Panc1 (cell line): ENCODE results near the gene STOX2.

Experiments
- POLR2AphosphoS5 ChIP-seq: IDR thresholded peaks from 2 replicates; pipeline ENCODE4 v1.6.1; 2012; ENCODE audit warnings: mild to moderate bottlenecking, low read depth, low read length, moderate library complexity
- SIN3A ChIP-seq: IDR thresholded peaks from 2 replicates; pipeline ENCODE4 v1.6.1; 2012; ENCODE audit warnings: low read depth, mild to moderate bottlenecking, low read length, moderate library complexity, borderline replicate concordance; ENCODE audit not compliant: insufficient read depth
- TF ChIP-seq, protein P1 (sequence below): fragments of 450-650 bp; IDR thresholded peaks from 2 replicates; pipeline ENCODE4 v1.5.1; 2017; ENCODE audit warnings: mild to moderate bottlenecking
- TF ChIP-seq, protein P2 (sequence below), 2 experiments: IDR thresholded peaks; 2 replicates each; pipeline ENCODE4 v1.6.1; 2011 to 2012; ENCODE audit warnings: low read depth in 2 of 2, control low read depth in 1 of 2, low read length in 1 of 2, mild to moderate bottlenecking in 1 of 2, moderate library complexity in 1 of 2; ENCODE audit not compliant: insufficient read depth in 1 of 2

DNA sequence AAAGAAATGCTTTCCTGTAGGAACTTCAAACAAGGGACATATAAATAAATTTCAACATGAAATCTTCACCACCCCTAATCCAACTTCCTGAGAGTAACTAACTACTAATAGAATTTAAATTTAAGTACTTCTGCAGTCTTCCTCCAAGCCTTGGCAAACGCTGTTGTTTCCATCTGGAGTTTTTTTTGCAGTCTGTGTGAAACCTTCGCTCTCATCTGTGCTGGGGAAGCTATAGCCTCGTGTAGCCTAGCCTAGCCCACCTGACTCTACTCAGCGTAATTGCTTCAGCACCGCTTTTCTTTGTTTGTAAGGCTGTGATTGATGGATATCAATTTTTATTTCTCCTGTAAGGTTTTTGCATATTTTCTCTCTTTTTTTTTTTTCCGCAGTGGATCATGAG lies 30.9 kb downstream of the STOX2 start:
- TF ChIP-seq, protein P1, sequence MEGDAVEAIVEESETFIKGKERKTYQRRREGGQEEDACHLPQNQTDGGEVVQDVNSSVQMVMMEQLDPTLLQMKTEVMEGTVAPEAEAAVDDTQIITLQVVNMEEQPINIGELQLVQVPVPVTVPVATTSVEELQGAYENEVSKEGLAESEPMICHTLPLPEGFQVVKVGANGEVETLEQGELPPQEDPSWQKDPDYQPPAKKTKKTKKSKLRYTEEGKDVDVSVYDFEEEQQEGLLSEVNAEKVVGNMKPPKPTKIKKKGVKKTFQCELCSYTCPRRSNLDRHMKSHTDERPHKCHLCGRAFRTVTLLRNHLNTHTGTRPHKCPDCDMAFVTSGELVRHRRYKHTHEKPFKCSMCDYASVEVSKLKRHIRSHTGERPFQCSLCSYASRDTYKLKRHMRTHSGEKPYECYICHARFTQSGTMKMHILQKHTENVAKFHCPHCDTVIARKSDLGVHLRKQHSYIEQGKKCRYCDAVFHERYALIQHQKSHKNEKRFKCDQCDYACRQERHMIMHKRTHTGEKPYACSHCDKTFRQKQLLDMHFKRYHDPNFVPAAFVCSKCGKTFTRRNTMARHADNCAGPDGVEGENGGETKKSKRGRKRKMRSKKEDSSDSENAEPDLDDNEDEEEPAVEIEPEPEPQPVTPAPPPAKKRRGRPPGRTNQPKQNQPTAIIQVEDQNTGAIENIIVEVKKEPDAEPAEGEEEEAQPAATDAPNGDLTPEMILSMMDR, result no peak
- TF ChIP-seq SIN3A, result no peak
- TF ChIP-seq, protein P2, sequence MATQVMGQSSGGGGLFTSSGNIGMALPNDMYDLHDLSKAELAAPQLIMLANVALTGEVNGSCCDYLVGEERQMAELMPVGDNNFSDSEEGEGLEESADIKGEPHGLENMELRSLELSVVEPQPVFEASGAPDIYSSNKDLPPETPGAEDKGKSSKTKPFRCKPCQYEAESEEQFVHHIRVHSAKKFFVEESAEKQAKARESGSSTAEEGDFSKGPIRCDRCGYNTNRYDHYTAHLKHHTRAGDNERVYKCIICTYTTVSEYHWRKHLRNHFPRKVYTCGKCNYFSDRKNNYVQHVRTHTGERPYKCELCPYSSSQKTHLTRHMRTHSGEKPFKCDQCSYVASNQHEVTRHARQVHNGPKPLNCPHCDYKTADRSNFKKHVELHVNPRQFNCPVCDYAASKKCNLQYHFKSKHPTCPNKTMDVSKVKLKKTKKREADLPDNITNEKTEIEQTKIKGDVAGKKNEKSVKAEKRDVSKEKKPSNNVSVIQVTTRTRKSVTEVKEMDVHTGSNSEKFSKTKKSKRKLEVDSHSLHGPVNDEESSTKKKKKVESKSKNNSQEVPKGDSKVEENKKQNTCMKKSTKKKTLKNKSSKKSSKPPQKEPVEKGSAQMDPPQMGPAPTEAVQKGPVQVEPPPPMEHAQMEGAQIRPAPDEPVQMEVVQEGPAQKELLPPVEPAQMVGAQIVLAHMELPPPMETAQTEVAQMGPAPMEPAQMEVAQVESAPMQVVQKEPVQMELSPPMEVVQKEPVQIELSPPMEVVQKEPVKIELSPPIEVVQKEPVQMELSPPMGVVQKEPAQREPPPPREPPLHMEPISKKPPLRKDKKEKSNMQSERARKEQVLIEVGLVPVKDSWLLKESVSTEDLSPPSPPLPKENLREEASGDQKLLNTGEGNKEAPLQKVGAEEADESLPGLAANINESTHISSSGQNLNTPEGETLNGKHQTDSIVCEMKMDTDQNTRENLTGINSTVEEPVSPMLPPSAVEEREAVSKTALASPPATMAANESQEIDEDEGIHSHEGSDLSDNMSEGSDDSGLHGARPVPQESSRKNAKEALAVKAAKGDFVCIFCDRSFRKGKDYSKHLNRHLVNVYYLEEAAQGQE (IDR thresholded peaks at IDR 0.05; ENCODE audit: insufficient read depth in 1 of 2, low read depth in 2 of 2, low read length in 1 of 2), result no peak
- TF ChIP-seq POLR2AphosphoS5, result no peak
